OCI-LY3 (cell line): ENCODE data around the gene WTIP.

Source experiments
- H2AFZ ChIP-seq: fragments of 200-600, 300-600 bp; shearing (Covaris generic); 2 replicates; pipeline ENCODE4 v1.6.0; 2014; ENCODE audit warnings: antibody characterized with exemption, low read depth, low read length
- H3K27ac ChIP-seq: fragments of 200-600, 300-600 bp; sonication (generic); 2 replicates; pipeline ENCODE4 v1.5.1; 2014; ENCODE audit warnings: mild to moderate bottlenecking, low read length, moderate library complexity, mixed read lengths
- H3K27me3 ChIP-seq: fragments of 200-600, 300-600 bp; sonication (generic); 2 replicates; pipeline ENCODE4 v1.6.1; 2014; ENCODE audit warnings: low read depth, low read length, mixed read lengths
- H3K36me3 ChIP-seq: fragments of 200-600, 300-600 bp; sonication (generic); replicated peaks from 2 replicates; pipeline ENCODE3; 2014; ENCODE audit warnings: low read depth, low read length, mixed read lengths
- H3K4me1 ChIP-seq: fragments of 300-600, 200-600 bp; sonication (generic); 2 replicates; pipeline ENCODE4 v1.6.1; 2014; ENCODE audit warnings: low read length, mixed read lengths
- H3K4me2 ChIP-seq: fragments of 200-600, 300-600 bp; sonication (generic); 2 replicates; pipeline ENCODE4 v1.6.1; 2014; ENCODE audit warnings: low read length, mixed read lengths
- H3K4me3 ChIP-seq: fragments of 300-600, 200-600 bp; sonication (generic); 2 replicates; pipeline ENCODE4 v1.5.1; 2014; ENCODE audit warnings: antibody characterized with exemption, mild to moderate bottlenecking, low read length, moderate library complexity
- H3K79me2 ChIP-seq: fragments of 300-600, 200-600 bp; shearing (Covaris generic); 2 replicates; pipeline ENCODE4 v1.6.1; 2014; ENCODE audit warnings: mild to moderate bottlenecking, low read length, mixed read lengths
- H3K9ac ChIP-seq: fragments of 300-600, 200-600 bp; shearing (Covaris generic); 2 replicates; pipeline ENCODE4 v1.6.0; 2014; ENCODE audit warnings: mild to moderate bottlenecking, low read length, moderate library complexity
- H3K9me3 ChIP-seq: fragments of 200-600, 300-600 bp; shearing (Covaris generic); 2 replicates; pipeline ENCODE4 v1.6.1; 2014; ENCODE audit warnings: low read length, mixed read lengths; ENCODE audit not compliant: insufficient read depth
- H4K20me1 ChIP-seq: fragments of 200-600, 300-600 bp; sonication (generic); 2 replicates; pipeline ENCODE4 v1.6.1; 2016; ENCODE audit warnings: low read length, mixed read lengths; ENCODE audit not compliant: insufficient read depth
- EZH2phosphoT487 ChIP-seq: fragments of 200-600 bp; shearing (Covaris generic); IDR thresholded peaks from 2 replicates; pipeline ENCODE4 v1.6.1; 2018; ENCODE audit warnings: antibody characterized with exemption, mixed run types, low read depth
- TF ChIP-seq, protein P1 (sequence below): fragments of 200-600, 300-600 bp; sonication (generic); IDR thresholded peaks from 2 replicates; pipeline ENCODE4 v1.5.1; 2014; ENCODE audit warnings: antibody characterized with exemption, low read length, low read depth

Gene WTIP

DNA sequence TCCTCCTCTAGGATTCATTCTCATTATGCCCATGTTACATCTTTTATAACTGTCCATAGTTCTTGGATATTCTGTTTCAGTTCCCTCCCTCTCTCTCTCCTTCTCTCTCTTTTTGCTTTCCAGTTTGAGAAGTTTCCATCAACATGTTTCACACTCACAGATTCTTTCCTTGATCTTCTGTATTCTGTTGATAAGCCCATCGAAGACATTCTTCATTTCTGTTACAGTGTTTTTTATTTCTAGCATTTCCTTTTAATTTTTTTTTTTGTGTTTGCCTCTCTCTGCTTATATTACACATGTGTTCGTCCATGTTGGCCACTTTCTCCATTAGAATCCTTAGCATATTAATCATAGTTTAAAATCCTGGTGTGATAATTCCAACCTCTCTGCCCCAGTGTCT lies 68.3 kb downstream of the WTIP start:
- peaks cover 11% of the 10 kb centered on the region; the same call in 1 of the 2 replicates for H3K9me3 ChIP-seq
- no peaks in the 10 kb centered on the region for H4K20me1 ChIP-seq
- H3K4me3 ChIP-seq: no peak overlapping the region
- no peaks in the 10 kb centered on the region for H3K4me1 ChIP-seq
- peaks cover 17% of the 10 kb centered on the region for H3K27me3 ChIP-seq
- H2AFZ ChIP-seq: no peak overlapping the region
- H3K36me3 ChIP-seq: no peaks in the 10 kb centered on the region
- TF ChIP-seq, protein P1, sequence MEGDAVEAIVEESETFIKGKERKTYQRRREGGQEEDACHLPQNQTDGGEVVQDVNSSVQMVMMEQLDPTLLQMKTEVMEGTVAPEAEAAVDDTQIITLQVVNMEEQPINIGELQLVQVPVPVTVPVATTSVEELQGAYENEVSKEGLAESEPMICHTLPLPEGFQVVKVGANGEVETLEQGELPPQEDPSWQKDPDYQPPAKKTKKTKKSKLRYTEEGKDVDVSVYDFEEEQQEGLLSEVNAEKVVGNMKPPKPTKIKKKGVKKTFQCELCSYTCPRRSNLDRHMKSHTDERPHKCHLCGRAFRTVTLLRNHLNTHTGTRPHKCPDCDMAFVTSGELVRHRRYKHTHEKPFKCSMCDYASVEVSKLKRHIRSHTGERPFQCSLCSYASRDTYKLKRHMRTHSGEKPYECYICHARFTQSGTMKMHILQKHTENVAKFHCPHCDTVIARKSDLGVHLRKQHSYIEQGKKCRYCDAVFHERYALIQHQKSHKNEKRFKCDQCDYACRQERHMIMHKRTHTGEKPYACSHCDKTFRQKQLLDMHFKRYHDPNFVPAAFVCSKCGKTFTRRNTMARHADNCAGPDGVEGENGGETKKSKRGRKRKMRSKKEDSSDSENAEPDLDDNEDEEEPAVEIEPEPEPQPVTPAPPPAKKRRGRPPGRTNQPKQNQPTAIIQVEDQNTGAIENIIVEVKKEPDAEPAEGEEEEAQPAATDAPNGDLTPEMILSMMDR: no peak
- no peak for TF ChIP-seq EZH2phosphoT487
- no peaks in the 10 kb centered on the region for H3K79me2 ChIP-seq
- H3K27ac ChIP-seq: no peak overlapping the region
- no peak overlapping the region for H3K4me2 ChIP-seq
- H3K9ac ChIP-seq: no peak overlapping the region

DNA sequence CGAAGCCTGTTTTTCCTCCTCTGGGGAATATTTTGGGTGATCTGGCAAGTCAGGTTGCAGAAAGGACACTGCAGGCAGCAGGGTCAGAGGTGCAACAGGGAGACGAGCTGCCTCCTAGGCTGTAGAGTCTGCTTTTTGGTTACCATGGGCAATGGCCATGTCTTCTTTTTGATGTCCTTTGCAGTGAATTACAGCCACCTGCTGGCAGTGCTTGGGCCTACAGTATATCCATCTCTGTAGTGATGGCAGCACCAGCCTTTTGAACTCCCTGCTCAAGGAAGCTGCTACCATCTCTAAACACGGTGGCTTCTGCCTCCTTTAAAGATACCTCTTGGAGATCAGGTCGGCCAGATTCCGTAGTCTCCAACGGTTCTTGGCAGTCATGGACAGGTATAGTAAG lies 73.9 kb downstream of the WTIP start:
- H2AFZ ChIP-seq: no peak overlapping the region
- no peak overlapping the region for H3K4me2 ChIP-seq

DNA sequence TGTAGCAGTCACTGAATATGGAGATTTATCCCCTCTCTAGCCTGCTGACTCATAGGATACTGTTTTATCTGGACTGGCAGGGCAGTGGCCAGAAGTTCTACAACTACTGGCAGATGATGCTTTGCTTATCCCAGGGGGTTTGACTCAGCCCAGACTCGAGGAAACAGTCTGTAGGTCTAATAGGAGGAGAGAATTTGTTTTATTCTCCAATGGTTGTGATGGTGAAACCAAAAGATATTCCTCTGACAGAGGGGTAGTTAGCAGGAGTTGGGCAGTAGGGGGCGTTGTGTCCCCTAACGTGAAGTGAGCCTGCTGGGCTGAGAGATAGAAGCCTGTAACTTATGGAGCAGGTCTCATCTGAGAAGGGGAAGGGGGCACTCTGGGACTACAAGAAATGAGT lies 74.9 kb downstream of the WTIP start:
- Histone ChIP-seq H4K20me1 (no peaks in the 10 kb centered on the region), H3K4me2 (no peak overlapping the region), H2AFZ (no peak overlapping the region), H3K27me3 (peaks cover 24% of the 10 kb centered on the region), H3K9ac (no peak overlapping the region), H3K4me3 (no peak overlapping the region), H3K79me2 (no peaks in the 10 kb centered on the region), H3K4me1 (no peaks in the 10 kb centered on the region), H3K27ac (no peak overlapping the region), H3K36me3 (no peaks in the 10 kb centered on the region), H3K9me3 (no peaks in the 10 kb centered on the region)
- no peak for TF ChIP-seq EZH2phosphoT487
- TF ChIP-seq, protein P1: peak; percentile 60

More for the DNA sequence above, 73.9 kb downstream of the WTIP start:
- Histone ChIP-seq H3K27me3 (peaks cover 24% of the 10 kb centered on the region), H3K4me3 (no peak overlapping the region), H3K9ac (no peak overlapping the region), H4K20me1 (no peaks in the 10 kb centered on the region), H3K4me1 (no peaks in the 10 kb centered on the region), H3K27ac (no peak overlapping the region), H3K36me3 (no peaks in the 10 kb centered on the region), H3K79me2 (no peaks in the 10 kb centered on the region), H3K9me3 (peaks cover 1% of the 10 kb centered on the region; the same call in 1 of the 2 replicates)
- TF ChIP-seq, protein P1: peak; percentile 39
- no peak for TF ChIP-seq EZH2phosphoT487

DNA sequence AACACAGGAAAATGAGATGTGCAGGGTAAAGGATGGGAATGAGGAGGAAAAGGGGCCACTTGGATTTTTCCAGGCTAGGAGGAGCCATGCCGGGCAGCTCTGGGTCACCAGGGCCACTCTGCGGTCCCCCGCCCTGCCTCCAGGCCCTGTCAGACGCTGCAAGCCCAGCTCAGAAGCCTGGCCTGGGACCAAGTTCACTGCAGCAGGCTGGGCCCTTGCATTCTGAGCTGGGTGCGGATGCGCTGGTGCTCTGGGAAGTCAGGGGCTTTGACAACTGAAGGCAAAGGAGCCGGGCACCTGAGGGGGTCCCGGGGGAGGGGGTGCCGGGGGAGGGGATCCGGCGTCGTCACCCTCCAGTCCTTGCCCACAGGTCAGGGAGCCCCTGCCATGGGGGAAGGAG lies 77.5 kb downstream of the WTIP start:
- Histone ChIP-seq H3K27me3 (peaks cover 15% of the 10 kb centered on the region), H3K4me2 (no peak overlapping the region), H3K9ac (no peak overlapping the region), H3K4me1 (no peaks in the 10 kb centered on the region), H2AFZ (no peak overlapping the region), H3K79me2 (no peaks in the 10 kb centered on the region), H4K20me1 (no peaks in the 10 kb centered on the region), H3K4me3 (no peak overlapping the region), H3K9me3 (no peaks in the 10 kb centered on the region), H3K36me3 (no peaks in the 10 kb centered on the region), H3K27ac (no peak overlapping the region)
- TF ChIP-seq EZH2phosphoT487: no peak
- TF ChIP-seq, protein P1: no peak
